ENCODE data around the gene SERF1A. TPM values are rescaled to one million over a fixed set of nuclear protein-coding genes. Genes with fewer than 3 reads are reported as not detected.
"Not testable (repeated sequence)": the region's sequence is repeated elsewhere in the genome, so short reads cannot be mapped to it uniquely, and the experiment has no call there.

Gene SERF1A
- 17.7 and 31.4 TPM in 2 replicates for total RNA-seq (2014; rRNA removed; shearing (Covaris generic))

GRCh38 chr5:70900533-70901271 lies at the start of gene SERF1A:
Gene SERF1A, plus strand, starts transcription at chr5:70900669. Its CDS starts 201 bp downstream, at chr5:70900870.
- H3K9me3 ChIP-seq (replicated peaks); H3K4me3 ChIP-seq; H3K36me3 ChIP-seq; H3K4me1 ChIP-seq; H3K27me3 ChIP-seq; H3K27ac ChIP-seq; DNase-seq: not testable (repeated sequence)

GRCh38 chr5:70866778-70867177 lies 33.7 kb upstream of the SERF1A start:
- H3K36me3 ChIP-seq; H3K4me3 ChIP-seq; H3K9me3 ChIP-seq (replicated peaks); H3K27me3 ChIP-seq; DNase-seq; H3K27ac ChIP-seq; H3K4me1 ChIP-seq: not testable (repeated sequence)

GRCh38 chr5:70870626-70871025 lies 29.8 kb upstream of the SERF1A start:
- H3K27ac ChIP-seq; H3K4me1 ChIP-seq; H3K9me3 ChIP-seq (replicated peaks); H3K4me3 ChIP-seq; H3K27me3 ChIP-seq; H3K36me3 ChIP-seq; DNase-seq: not testable (repeated sequence)

- H3K27me3 ChIP-seq; H3K27ac ChIP-seq; H3K4me3 ChIP-seq; H3K4me1 ChIP-seq; H3K9me3 ChIP-seq (replicated peaks); DNase-seq; H3K36me3 ChIP-seq: not testable (repeated sequence)
These were observed 4.4 kb upstream of the SERF1A start for GRCh38 chr5:70896076-70896475.

GRCh38 chr5:70901272-70901571 lies 753 bp downstream of the SERF1A start:
- H3K9me3 ChIP-seq (replicated peaks); H3K4me1 ChIP-seq; DNase-seq; H3K27me3 ChIP-seq; H3K27ac ChIP-seq; H3K4me3 ChIP-seq; H3K36me3 ChIP-seq: not testable (repeated sequence)

- not testable (repeated sequence) for H3K9me3 ChIP-seq (replicated peaks); H3K27ac ChIP-seq; H3K27me3 ChIP-seq; DNase-seq; H3K4me1 ChIP-seq; H3K36me3 ChIP-seq; H3K4me3 ChIP-seq
These were observed 6.2 kb downstream of the SERF1A start for GRCh38 chr5:70906624-70907023.

GRCh38 chr5:70916829-70917228 lies 16.4 kb downstream of the SERF1A start:
- H3K9me3 ChIP-seq (replicated peaks); H3K4me3 ChIP-seq; DNase-seq; H3K27me3 ChIP-seq; H3K36me3 ChIP-seq; H3K27ac ChIP-seq; H3K4me1 ChIP-seq: not testable (repeated sequence)

- DNase-seq; H3K27me3 ChIP-seq; H3K27ac ChIP-seq; H3K36me3 ChIP-seq; H3K9me3 ChIP-seq (replicated peaks); H3K4me1 ChIP-seq; H3K4me3 ChIP-seq: not testable (repeated sequence)
These were observed 24.7 kb downstream of the SERF1A start for GRCh38 chr5:70925211-70925562.

- not testable (repeated sequence) for H3K9me3 ChIP-seq (replicated peaks); H3K27ac ChIP-seq; DNase-seq; H3K4me1 ChIP-seq; H3K27me3 ChIP-seq; H3K4me3 ChIP-seq; H3K36me3 ChIP-seq
These were observed 31.4 kb downstream of the SERF1A start for GRCh38 chr5:70931709-70932368.

- not testable (repeated sequence) for H3K4me3 ChIP-seq; H3K27ac ChIP-seq; H3K36me3 ChIP-seq; H3K27me3 ChIP-seq; DNase-seq; H3K4me1 ChIP-seq; H3K9me3 ChIP-seq (replicated peaks)
These were observed 32.1 kb downstream of the SERF1A start for GRCh38 chr5:70932560-70932959.

- not testable (repeated sequence) for H3K27ac ChIP-seq, H3K27me3 ChIP-seq
These were observed 52.6 kb downstream of the SERF1A start for GRCh38 chr5:70953068-70953467.

More at GRCh38 chr5:70953068-70953467, 52.6 kb downstream of the SERF1A start:
- H3K9me3 ChIP-seq (replicated peaks); DNase-seq; H3K4me1 ChIP-seq; H3K36me3 ChIP-seq; H3K4me3 ChIP-seq: not testable (repeated sequence)

Other genes starting within 250 kb of the SERF1A start
- gene SMN1, start 24.4 kb downstream of the SERF1A start, total RNA-seq (2014; rRNA removed; shearing (Covaris generic)) = 123 and 135 TPM in 2 replicates
- 6.1 and 9.2 TPM in 2 replicates for gene NAIP, start 124.7 kb downstream of the SERF1A start, total RNA-seq (2014; rRNA removed; shearing (Covaris generic))
- 53.4 and 66.6 TPM in 2 replicates for gene GTF2H2, start 167.0 kb downstream of the SERF1A start, total RNA-seq (2014; rRNA removed; shearing (Covaris generic))

Measured in SJCRH30 (cell line).